HG03354 (cell line): Measurements from ENCODE around the gene SMIM11.

Source experiments
- ATAC-seq: cut with Tn5 transposase; IDR thresholded peaks from one replicate; pipeline ENCODE4 v1.9.1; 2021; ENCODE audit warnings: mild to moderate bottlenecking; ENCODE audit not compliant: unreplicated experiment, poor library complexity, severe bottlenecking

The SMIM11 gene

GRCh38 chr21:34374940-34375618, at the start of gene SMIM11:
Gene SMIM11, plus strand, starts transcription at chr21:34375507. Its CDS starts 3,998 bp downstream, at chr21:34379505.
- ATAC-seq = peak; percentile 97

GRCh38 chr21:34330055-34330454, 45.3 kb upstream of the SMIM11 start:
- no peak for ATAC-seq

GRCh38 chr21:34331726-34332125, 43.6 kb upstream of the SMIM11 start:
- no peak for ATAC-seq

- ATAC-seq = no peak
Observed at GRCh38 chr21:34332347-34332746, 43.0 kb upstream of the SMIM11 start.

GRCh38 chr21:34333121-34333739, 42.1 kb upstream of the SMIM11 start:
- ATAC-seq = no peak

GRCh38 chr21:34335316-34335715, 40.0 kb upstream of the SMIM11 start:
- no peak for ATAC-seq

- no peak for ATAC-seq
Observed at GRCh38 chr21:34336245-34336644, 39.1 kb upstream of the SMIM11 start.

GRCh38 chr21:34336756-34337391, 38.4 kb upstream of the SMIM11 start:
- ATAC-seq = no peak

GRCh38 chr21:34337741-34338140, 37.6 kb upstream of the SMIM11 start:
- ATAC-seq = no peak

- ATAC-seq = no peak
Observed at GRCh38 chr21:34338226-34338625, 37.1 kb upstream of the SMIM11 start.

GRCh38 chr21:34340061-34340460, 35.2 kb upstream of the SMIM11 start:
- no peak for ATAC-seq

- ATAC-seq = no peak
Observed at GRCh38 chr21:34342476-34342875, 32.8 kb upstream of the SMIM11 start.

- ATAC-seq = no peak
Observed at GRCh38 chr21:34343347-34343746, 32.0 kb upstream of the SMIM11 start.

GRCh38 chr21:34343838-34344381, 31.4 kb upstream of the SMIM11 start:
- ATAC-seq = no peak

GRCh38 chr21:34344584-34344983, 30.7 kb upstream of the SMIM11 start:
- ATAC-seq = no peak

GRCh38 chr21:34345091-34345871, 30.0 kb upstream of the SMIM11 start:
- no peak for ATAC-seq

- no peak for ATAC-seq
Observed at GRCh38 chr21:34345892-34346291, 29.4 kb upstream of the SMIM11 start.

- no peak for ATAC-seq
Observed at GRCh38 chr21:34348890-34349519, 26.3 kb upstream of the SMIM11 start.

- ATAC-seq = peak; percentile 71
Observed at GRCh38 chr21:34351786-34352241, 23.5 kb upstream of the SMIM11 start.

GRCh38 chr21:34352556-34352955, 22.8 kb upstream of the SMIM11 start:
- ATAC-seq = no peak
